ENCODE data around the gene ANKRD63.

The ANKRD63 gene

DNA sequence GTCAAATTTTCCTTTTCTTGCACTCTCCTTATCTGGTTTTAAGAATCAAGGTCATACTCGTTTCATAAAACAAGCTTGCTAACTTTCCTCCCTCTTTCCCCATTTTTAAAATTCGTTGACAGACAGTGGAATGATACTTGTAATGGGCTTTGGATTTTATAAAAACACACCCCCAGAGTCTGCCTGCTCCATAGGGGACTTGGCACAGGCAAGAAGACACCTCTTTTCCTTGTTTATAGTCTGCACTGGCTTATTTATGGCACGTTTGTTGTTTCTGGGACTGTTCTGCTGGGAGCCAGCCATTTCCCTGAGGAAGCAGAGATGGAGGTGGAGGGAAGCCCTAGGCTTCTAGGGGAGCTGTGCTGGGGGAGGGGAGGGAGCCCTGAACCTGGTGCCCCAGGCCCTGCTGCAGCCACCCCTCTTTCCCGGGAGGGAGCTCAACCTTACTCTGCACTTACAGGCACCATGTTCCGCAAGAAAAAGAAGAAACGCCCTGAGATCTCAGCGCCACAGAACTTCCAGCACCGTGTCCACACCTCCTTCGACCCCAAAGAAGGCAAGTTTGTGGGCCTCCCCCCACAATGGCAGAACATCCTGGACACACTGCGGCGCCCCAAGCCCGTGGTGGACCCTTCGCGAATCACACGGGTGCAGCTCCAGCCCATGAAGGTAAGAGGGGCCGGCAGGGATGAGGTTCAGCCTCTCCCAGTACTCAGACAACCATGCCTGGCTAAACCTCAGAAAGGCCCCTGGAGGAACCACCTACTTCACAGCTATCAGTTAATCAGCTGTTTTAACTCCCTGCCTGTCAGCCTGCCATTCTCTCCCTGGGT is 18.3 kb downstream of the ANKRD63 start:
- Histone ChIP-seq H3K4me2 (ENCODE audit: low read length) (no peak overlapping the region), H3K36me3 (ENCODE audit: control insufficient read depth in 1 of 2, insufficient read depth in 2 of 2, low read length in 2 of 2) (no peaks in the 10 kb centered on the region), H2AFZ (ENCODE audit: insufficient read depth, low read length, poor library complexity) (no peak overlapping the region), H2BK5ac (ENCODE audit: low read depth, low read length, poor library complexity) (no peak overlapping the region), H3K9me3 (ENCODE audit: insufficient read depth, low read depth, low read length) (peaks cover 1% of the 10 kb centered on the region), H3K4me1 (ENCODE audit: control insufficient read depth in 1 of 2, insufficient read depth in 2 of 2, low read length in 2 of 2) (peaks cover 25 to 26% of the 10 kb centered on the region in 2 experiments), H3K18ac (ENCODE audit: low read length) (no peak overlapping the region), H3K23ac (ENCODE audit: low read length) (no peak overlapping the region), H3K79me1 (ENCODE audit: low read length) (peaks cover 8% of the 10 kb centered on the region), H2AK5ac (ENCODE audit: low read length) (peak overlapping the region; percentile 24), H4K12ac (ENCODE audit: low read depth, low read length) (no peak overlapping the region), H3K4me3 (ENCODE audit: low read depth, low read length) (no peak overlapping the region), H3K27me3 (ENCODE audit: insufficient read depth, low read length) (no peaks in the 10 kb centered on the region), H2BK120ac (ENCODE audit: insufficient read depth, low read length, poor library complexity) (no peak overlapping the region), H3K27ac (ENCODE audit: low read depth, low read length) (no peak overlapping the region), H2BK12ac (ENCODE audit: low read length) (no peak overlapping the region), H3K9ac (ENCODE audit: low read length) (no peak overlapping the region), H3K14ac (ENCODE audit: low read length) (no peak overlapping the region), H4K8ac (ENCODE audit: low read depth, low read length) (no peak overlapping the region), H4K91ac (ENCODE audit: low read depth, low read length) (no peak overlapping the region), H3K4ac (ENCODE audit: low read depth, low read length) (no peak overlapping the region), H3K79me2 (ENCODE audit: control insufficient read depth, insufficient read depth, low read length, poor library complexity) (no peaks in the 10 kb centered on the region)
- no peak for DNase-seq
- WGBS (ENCODE audit: extremely low coverage, insufficient coverage, insufficient read length) = no CpG with 5 or more reads among the region's 16 CpGs

DNA sequence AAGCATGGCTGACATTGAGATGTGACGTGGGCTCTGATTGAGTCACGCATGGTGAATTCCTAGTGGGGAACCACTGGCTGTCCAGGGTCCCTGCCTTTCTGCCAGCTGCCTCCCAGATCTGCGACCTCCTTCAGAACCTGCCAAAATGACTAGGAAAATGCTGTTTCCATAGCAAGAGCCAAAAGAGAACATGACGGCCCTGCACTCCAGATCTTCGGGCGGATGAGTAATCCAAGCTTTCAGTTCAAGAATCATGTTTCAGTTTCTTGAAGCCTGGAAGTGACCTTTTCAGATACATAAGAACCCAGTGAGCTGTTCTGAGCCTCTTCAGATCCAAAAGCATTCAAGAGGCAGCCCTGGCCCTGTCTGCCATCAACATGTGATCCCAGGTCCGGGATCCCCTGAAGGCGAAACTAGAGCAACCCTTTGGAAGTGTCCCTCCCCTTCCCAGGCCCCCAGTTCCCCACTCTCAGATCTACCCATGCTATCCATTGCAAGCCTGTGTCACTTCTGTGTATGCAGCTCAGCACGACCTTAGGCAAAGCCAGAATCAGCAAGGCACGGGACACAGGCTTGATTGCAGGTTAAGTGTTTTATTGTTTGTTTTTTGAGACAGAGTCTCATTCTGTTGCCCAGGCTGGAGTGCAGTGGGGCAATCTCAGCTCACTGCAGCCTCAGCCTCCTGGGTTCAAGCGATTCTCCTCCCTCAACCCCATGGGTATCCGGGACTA is 19.7 kb downstream of the ANKRD63 start:
- Histone ChIP-seq H3K27ac (ENCODE audit: low read depth, low read length) (peak overlapping the region; percentile 38), H3K9ac (ENCODE audit: low read length) (no peak overlapping the region), H3K4me2 (ENCODE audit: low read length) (no peak overlapping the region), H2AK5ac (ENCODE audit: low read length) (no peak overlapping the region), H2BK12ac (ENCODE audit: low read length) (no peak overlapping the region), H3K14ac (ENCODE audit: low read length) (no peak overlapping the region), H2BK5ac (ENCODE audit: low read depth, low read length, poor library complexity) (no peak overlapping the region), H3K79me2 (ENCODE audit: control insufficient read depth, insufficient read depth, low read length, poor library complexity) (no peaks in the 10 kb centered on the region), H2BK120ac (ENCODE audit: insufficient read depth, low read length, poor library complexity) (no peak overlapping the region), H4K91ac (ENCODE audit: low read depth, low read length) (no peak overlapping the region), H4K8ac (ENCODE audit: low read depth, low read length) (no peak overlapping the region), H4K12ac (ENCODE audit: low read depth, low read length) (no peak overlapping the region), H3K23ac (ENCODE audit: low read length) (no peak overlapping the region), H3K36me3 (ENCODE audit: control insufficient read depth in 1 of 2, insufficient read depth in 2 of 2, low read length in 2 of 2) (no peaks in the 10 kb centered on the region), H3K4me3 (ENCODE audit: low read depth, low read length) (no peak overlapping the region), H3K4me1 (ENCODE audit: control insufficient read depth in 1 of 2, insufficient read depth in 2 of 2, low read length in 2 of 2) (peaks cover 33 to 35% of the 10 kb centered on the region in 2 experiments), H3K79me1 (ENCODE audit: low read length) (peaks cover 19% of the 10 kb centered on the region), H3K27me3 (ENCODE audit: insufficient read depth, low read length) (no peaks in the 10 kb centered on the region), H3K4ac (ENCODE audit: low read depth, low read length) (no peak overlapping the region), H3K18ac (ENCODE audit: low read length) (no peak overlapping the region), H2AFZ (ENCODE audit: insufficient read depth, low read length, poor library complexity) (no peak overlapping the region), H3K9me3 (ENCODE audit: insufficient read depth, low read depth, low read length) (no peaks in the 10 kb centered on the region)
- DNase-seq = no peak
- WGBS (ENCODE audit: extremely low coverage, insufficient coverage, insufficient read length) = no CpG with 5 or more reads among the region's 12 CpGs

DNA sequence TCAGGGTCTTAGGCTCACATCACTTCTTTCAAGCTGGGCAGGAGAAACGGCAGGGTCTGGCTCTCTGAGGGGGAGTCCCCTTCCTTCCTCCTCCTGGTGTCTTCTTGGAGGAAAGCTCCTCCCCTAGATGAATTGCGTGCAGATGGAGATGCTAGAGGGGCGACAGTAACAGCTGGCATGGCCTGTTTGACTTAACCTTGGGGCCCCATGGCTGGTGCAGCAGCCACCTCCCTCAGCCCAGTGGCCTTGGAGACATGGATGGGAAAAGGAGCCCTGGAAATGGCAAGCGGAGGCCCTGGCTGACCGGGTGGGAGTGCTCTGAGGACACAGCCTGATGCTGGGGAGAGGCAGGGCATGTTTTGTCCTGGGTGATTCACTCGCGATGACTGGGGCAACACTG is 23.8 kb downstream of the ANKRD63 start:
- peaks cover 24% of the 10 kb centered on the region for H3K79me1 ChIP-seq (ENCODE audit: low read length)
- H3K27ac ChIP-seq (ENCODE audit: low read depth, low read length) = peak overlapping the region; percentile 88
- no peak overlapping the region for H3K4me3 ChIP-seq (ENCODE audit: low read depth, low read length)
- no peak overlapping the region for H3K4ac ChIP-seq (ENCODE audit: low read depth, low read length)
- no peak overlapping the region for H4K8ac ChIP-seq (ENCODE audit: low read depth, low read length)
- no peaks in the 10 kb centered on the region for H3K36me3 ChIP-seq (ENCODE audit: control insufficient read depth in 1 of 2, insufficient read depth in 2 of 2, low read length in 2 of 2)
- peak overlapping the region; percentile 8 for H3K14ac ChIP-seq (ENCODE audit: low read length)
- no peak for DNase-seq
- peak overlapping the region; percentile 74 for H2BK12ac ChIP-seq (ENCODE audit: low read length)
- H2BK5ac ChIP-seq (ENCODE audit: low read depth, low read length, poor library complexity) = peak overlapping the region; percentile 11
- no peaks in the 10 kb centered on the region for H3K27me3 ChIP-seq (ENCODE audit: insufficient read depth, low read length)
- no peak overlapping the region for H3K9ac ChIP-seq (ENCODE audit: low read length)
- H3K79me2 ChIP-seq (ENCODE audit: control insufficient read depth, insufficient read depth, low read length, poor library complexity) = peaks cover 2% of the 10 kb centered on the region
- H3K23ac ChIP-seq (ENCODE audit: low read length) = no peak overlapping the region
- H3K4me2 ChIP-seq (ENCODE audit: low read length) = no peak overlapping the region
- H2BK120ac ChIP-seq (ENCODE audit: insufficient read depth, low read length, poor library complexity) = peak overlapping the region; percentile 36
- H3K4me1 ChIP-seq (ENCODE audit: control insufficient read depth in 1 of 2, insufficient read depth in 2 of 2, low read length in 2 of 2) = peaks cover 39 to 41% of the 10 kb centered on the region in 2 experiments
- peak overlapping the region; percentile 40 for H2AK5ac ChIP-seq (ENCODE audit: low read length)
- H3K9me3 ChIP-seq (ENCODE audit: insufficient read depth, low read depth, low read length) = no peaks in the 10 kb centered on the region
- H3K18ac ChIP-seq (ENCODE audit: low read length) = peak overlapping the region; percentile 47
- no peak overlapping the region for H4K12ac ChIP-seq (ENCODE audit: low read depth, low read length)
- H4K91ac ChIP-seq (ENCODE audit: low read depth, low read length) = peak overlapping the region; percentile 82
- no CpG with 5 or more reads among the region's 7 CpGs for WGBS (ENCODE audit: extremely low coverage, insufficient coverage, insufficient read length)
- no peak overlapping the region for H2AFZ ChIP-seq (ENCODE audit: insufficient read depth, low read length, poor library complexity)

DNA sequence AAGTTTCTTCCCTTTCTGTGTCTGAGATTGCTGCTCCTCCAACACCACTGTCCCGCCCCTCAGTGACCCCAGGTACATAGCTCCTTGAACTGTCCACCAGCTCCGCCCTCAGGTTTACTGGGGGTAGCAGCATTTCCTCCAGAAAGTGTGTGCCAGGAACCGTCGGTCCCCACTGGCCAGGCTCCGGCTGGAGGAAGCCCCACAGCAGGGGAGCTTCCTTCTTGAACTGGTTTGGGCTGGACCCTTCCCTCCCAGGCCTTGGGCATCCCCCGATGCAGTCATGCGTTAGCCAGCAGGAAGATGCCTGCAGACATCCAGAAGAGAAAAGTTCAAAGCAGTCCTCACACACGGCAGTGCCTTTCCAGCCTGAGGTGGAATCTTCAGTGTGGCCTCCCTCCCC is 24.3 kb downstream of the ANKRD63 start:
- WGBS (ENCODE audit: extremely low coverage, insufficient coverage, insufficient read length) = no CpG with 5 or more reads among the region's 8 CpGs

More for the DNA sequence above, 24.3 kb downstream of the ANKRD63 start:
- Histone ChIP-seq H3K4me1 (ENCODE audit: control insufficient read depth in 1 of 2, insufficient read depth in 2 of 2, low read length in 2 of 2) (peaks cover 39 to 40% of the 10 kb centered on the region in 2 experiments), H3K18ac (ENCODE audit: low read length) (peak overlapping the region; percentile 63), H3K4ac (ENCODE audit: low read depth, low read length) (no peak overlapping the region), H4K91ac (ENCODE audit: low read depth, low read length) (peak overlapping the region; percentile 82), H2AK5ac (ENCODE audit: low read length) (no peak overlapping the region), H2AFZ (ENCODE audit: insufficient read depth, low read length, poor library complexity) (no peak overlapping the region), H2BK5ac (ENCODE audit: low read depth, low read length, poor library complexity) (peak overlapping the region; percentile 73), H3K79me2 (ENCODE audit: control insufficient read depth, insufficient read depth, low read length, poor library complexity) (peaks cover 2% of the 10 kb centered on the region), H3K4me2 (ENCODE audit: low read length) (no peak overlapping the region), H3K27me3 (ENCODE audit: insufficient read depth, low read length) (no peaks in the 10 kb centered on the region), H3K14ac (ENCODE audit: low read length) (peak overlapping the region; percentile 73), H2BK12ac (ENCODE audit: low read length) (peak overlapping the region; percentile 75), H4K12ac (ENCODE audit: low read depth, low read length) (peak overlapping the region; percentile 25), H2BK120ac (ENCODE audit: insufficient read depth, low read length, poor library complexity) (peak overlapping the region; percentile 40), H4K8ac (ENCODE audit: low read depth, low read length) (peak overlapping the region; percentile 66), H3K79me1 (ENCODE audit: low read length) (peaks cover 24% of the 10 kb centered on the region), H3K36me3 (ENCODE audit: control insufficient read depth in 1 of 2, insufficient read depth in 2 of 2, low read length in 2 of 2) (no peaks in the 10 kb centered on the region), H3K27ac (ENCODE audit: low read depth, low read length) (peak overlapping the region; percentile 88), H3K9me3 (ENCODE audit: insufficient read depth, low read depth, low read length) (no peaks in the 10 kb centered on the region), H3K9ac (ENCODE audit: low read length) (no peak overlapping the region), H3K4me3 (ENCODE audit: low read depth, low read length) (no peak overlapping the region), H3K23ac (ENCODE audit: low read length) (no peak overlapping the region)
- DNase-seq = peak; percentile 29 to 56
